SK-N-SH (cell line): ENCODE measurements around the gene IL17REL. TPM values are rescaled to one million over a fixed set of nuclear protein-coding genes. Genes with fewer than 3 reads are reported as not detected.
A peak's percentile ranks its signal among the peaks of the same experiment; 100 is the strongest.

Experiments
- CTCF ChIA-PET: fragments of 300-600, 350-600 bp; formaldehyde crosslinking; extraction: SDS; loops from one replicate; lab custom pipeline; 2021; lab: Yijun Ruan, JAX
- POLR2A ChIA-PET: fragments of 350-600 bp; sonication (Branson Sonifier 250); formaldehyde crosslinking; extraction: SDS; loops from one replicate; lab custom pipeline; 2020; ENCODE audit warnings: antibody characterized with exemption, inconsistent platforms; lab: Yijun Ruan, JAX
- DNase-seq: peaks from one replicate; pipeline ENCODE4 v3.0.0; 2012
- H2AFZ ChIP-seq: fragments of 200-600 bp; sonication (generic); 2 replicates; pipeline ENCODE4 v1.8.1; 2016; ENCODE audit warnings: antibody characterized with exemption, mild to moderate bottlenecking, low read depth
- H3F3A ChIP-seq: fragments of 200-600 bp; sonication (generic); replicated peaks from 2 replicates; pipeline ENCODE3; 2016; ENCODE audit warnings: antibody characterized with exemption, mild to moderate bottlenecking; ENCODE audit not compliant: insufficient read depth
- H3K27ac ChIP-seq, 2 experiments: fragments of 200-500 bp in 1 of 2; fragments of 200-600 bp in 1 of 2; sonication (Bioruptor generic) in 1 of 2; sonication (generic), shearing (Covaris generic) in 1 of 2; 2 replicates each; pipeline versions ENCODE4 v1.5.1 to v1.6.1; 2014 to 2016; ENCODE audit warnings: low read depth in 2 of 2, inconsistent platforms in 1 of 2, low read length in 1 of 2, mild to moderate bottlenecking in 1 of 2, mixed read lengths in 1 of 2
- H3K27me3 ChIP-seq: fragments of 200-600 bp; sonication (generic), shearing (Covaris generic); 2 replicates; pipeline ENCODE4 v1.6.1; 2016; ENCODE audit warnings: mixed run types; ENCODE audit not compliant: insufficient read depth
- H3K36me3 ChIP-seq, 2 experiments: fragments of 200-500 bp in 1 of 2; fragments of 200-600 bp in 1 of 2; sonication (Bioruptor generic) in 1 of 2; sonication (generic) in 1 of 2; replicated peaks in 1 of 2; 2 replicates each; pipeline versions ENCODE3 to v1.5.1; 2014 to 2016; ENCODE audit warnings: low read length in 1 of 2, mild to moderate bottlenecking in 1 of 2; ENCODE audit not compliant: insufficient read depth in 2 of 2, control insufficient read depth in 1 of 2
- H3K4me1 ChIP-seq, 2 experiments: fragments of 200-500 bp in 1 of 2; fragments of 200-600 bp in 1 of 2; sonication (Bioruptor generic) in 1 of 2; sonication (generic), shearing (Covaris generic) in 1 of 2; 2 replicates each; pipeline versions ENCODE4 v1.5.1 to v1.6.1; 2014 to 2016; ENCODE audit warnings: low read depth in 1 of 2, low read length in 1 of 2, mixed run types in 1 of 2; ENCODE audit not compliant: insufficient read depth in 2 of 2, control insufficient read depth in 1 of 2
- H3K4me2 ChIP-seq: fragments of 200-600 bp; sonication (generic), shearing (Covaris generic); 2 replicates; pipeline ENCODE4 v1.6.1; 2017; ENCODE audit warnings: mixed run types
- H3K4me3 ChIP-seq, 2 experiments: fragments of 200-500 bp in 1 of 2; fragments of 200-600 bp in 1 of 2; sonication (Bioruptor generic) in 1 of 2; sonication (generic), shearing (Covaris generic) in 1 of 2; 2 replicates each; pipeline versions ENCODE4 v1.5.1 to v1.8.1; 2014 to 2016; ENCODE audit warnings: low read depth in 2 of 2, inconsistent platforms in 1 of 2, low read length in 1 of 2, mild to moderate bottlenecking in 1 of 2, mixed read lengths in 1 of 2, moderate library complexity in 1 of 2
- H3K79me2 ChIP-seq: fragments of 200-600 bp; sonication (generic); 2 replicates; pipeline ENCODE4 v1.8.1; 2017; ENCODE audit warnings: mild to moderate bottlenecking; ENCODE audit not compliant: insufficient read depth
- H3K9ac ChIP-seq: fragments of 200-600 bp; sonication (generic); 2 replicates; pipeline ENCODE4 v1.6.1; 2017; ENCODE audit warnings: mixed run types
- H3K9me2 ChIP-seq: fragments of 200-600 bp; sonication (generic); 2 replicates; pipeline ENCODE4 v1.6.1; 2017; ENCODE audit warnings: mixed run types
- H3K9me3 ChIP-seq: fragments of 200-600 bp; sonication (generic); 2 replicates; pipeline ENCODE4 v1.6.1; 2017; ENCODE audit warnings: mixed run types, mild to moderate bottlenecking, moderate library complexity
- H4K20me1 ChIP-seq: fragments of 200-600 bp; sonication (generic); 2 replicates; pipeline ENCODE4 v1.6.1; 2017; ENCODE audit warnings: mild to moderate bottlenecking, mixed run types; ENCODE audit not compliant: insufficient read depth
- CHD2 ChIP-seq: fragments of 150-350 bp; IDR thresholded peaks from 2 replicates; pipeline ENCODE4 v1.6.1; 2018; ENCODE audit warnings: low read length; ENCODE audit not compliant: partially characterized antibody
- ELF1 ChIP-seq: IDR thresholded peaks from 2 replicates; pipeline ENCODE4 v1.4.0; 2012
- EP300 ChIP-seq, 2 experiments: IDR thresholded peaks; 2 replicates each; pipeline versions ENCODE4 v1.4.0 to v1.6.1; 2012; ENCODE audit warnings: borderline replicate concordance in 1 of 2, low read depth in 1 of 2, low read length in 1 of 2
- FOSL2 ChIP-seq: IDR thresholded peaks from 2 replicates; pipeline ENCODE4 v1.4.0; 2012; ENCODE audit warnings: low read depth, mild to moderate bottlenecking, moderate library complexity, borderline replicate concordance
- FOXM1 ChIP-seq: IDR thresholded peaks from 2 replicates; pipeline ENCODE4 v1.4.0; 2012; ENCODE audit warnings: low read depth, mild to moderate bottlenecking
- GATA2 ChIP-seq: sonication (generic); formaldehyde crosslinking; IDR thresholded peaks from 2 replicates; pipeline ENCODE4 v1.5.0; 2020; ENCODE audit warnings: mild to moderate bottlenecking, missing genetic modification reagents
- IRF3 ChIP-seq: fragments of 150-350 bp; IDR thresholded peaks from 2 replicates; pipeline ENCODE4 v1.6.1; 2016; ENCODE audit warnings: mild to moderate bottlenecking, low read depth, low read length
- JUND ChIP-seq: IDR thresholded peaks from 2 replicates; pipeline ENCODE4 v1.4.0; 2012
- MAX ChIP-seq: IDR thresholded peaks from 2 replicates; pipeline ENCODE4 v1.4.0; 2012; ENCODE audit warnings: low read depth
- MEF2A ChIP-seq: IDR thresholded peaks from 2 replicates; pipeline ENCODE4 v1.4.0; 2012; ENCODE audit warnings: low read depth, borderline replicate concordance
- MXI1 ChIP-seq: IDR thresholded peaks from 2 replicates; pipeline ENCODE4 v1.6.1; 2012; ENCODE audit warnings: mild to moderate bottlenecking, low read depth, low read length, improper control_type of control experiment
- NRF1 ChIP-seq: IDR thresholded peaks from 2 replicates; pipeline ENCODE4 v1.6.1; 2012; ENCODE audit warnings: low read depth, mild to moderate bottlenecking, low read length
- RAD21 ChIP-seq: IDR thresholded peaks from 2 replicates; pipeline ENCODE4 v1.6.1; 2012; ENCODE audit warnings: mild to moderate bottlenecking, low read length
- REST ChIP-seq: IDR thresholded peaks from 2 replicates; pipeline ENCODE4 v1.6.1; 2012; ENCODE audit warnings: mild to moderate bottlenecking, low read depth, low read length, moderate library complexity
- RFX5 ChIP-seq: IDR thresholded peaks from 2 replicates; pipeline ENCODE4 v1.6.1; 2012; ENCODE audit warnings: mild to moderate bottlenecking, improper control_type of control experiment, low read length
- RXRA ChIP-seq: IDR thresholded peaks from 2 replicates; pipeline ENCODE4 v1.4.0; 2012; ENCODE audit warnings: low read depth, mild to moderate bottlenecking, borderline replicate concordance
- TAF1 ChIP-seq: IDR thresholded peaks from 2 replicates; pipeline ENCODE4 v1.6.1; 2012; ENCODE audit warnings: low read depth, mild to moderate bottlenecking, low read length, moderate library complexity, borderline replicate concordance
- USF2 ChIP-seq: fragments of 150-350 bp; IDR thresholded peaks from 2 replicates; pipeline ENCODE4 v1.6.1; 2017; ENCODE audit warnings: antibody characterized with exemption, low read length, low read depth, borderline replicate concordance
- YY1 ChIP-seq: IDR thresholded peaks from 2 replicates; pipeline ENCODE4 v1.4.0; 2012; ENCODE audit warnings: low read depth, mild to moderate bottlenecking
- WGBS: methylation state at CpG from one replicate; pipeline ENCODE4 v1.1.6; 2017; ENCODE audit warnings: low lambda C conversion rate; 5-methylcytosine and 5-hydroxymethylcytosine counted together
- polyA plus RNA-seq, 3 experiments: library from polyadenylated mRNA; depleted of rRNA; stranded (reverse); fragments of >200 nt; gene quantifications; 2 replicates each; pipeline ENCODE4 v1.2.3, GENCODE V29; 2012

Gene IL17REL
- polyA plus RNA-seq, 1 of the 3 experiments (the other 2 are of a cell fraction): not detected

- H3K79me2 ChIP-seq: no peaks in the 10 kb centered on the region
- H3K36me3 ChIP-seq: no peaks in the 10 kb centered on the region
- DNase-seq: peak; percentile 13
- no peaks in the 10 kb centered on the region for H3F3A ChIP-seq
- no peaks in the 10 kb centered on the region for H3K27me3 ChIP-seq
- TF ChIP-seq RAD21 (no peak), ELF1 (no peak), GATA2 (CRISPR knock-in tag) (no peak), TAF1 (no peak), MXI1 (no peak), YY1 (no peak), FOXM1 (no peak), RFX5 (no peak), NRF1 (no peak), CHD2 (no peak)
- H3K9me3 ChIP-seq: no peaks in the 10 kb centered on the region; the same call in 1 of the 2 replicates
- ChIA-PET POLR2A (no interaction called here), CTCF (interaction anchor here (3.4 kb wide), 1 partner anchor 106 kb away, joined by 13 read pairs; no protein-coding TSS in a partner anchor)
- H3K9ac ChIP-seq: no peak overlapping the region
- H4K20me1 ChIP-seq: no peaks in the 10 kb centered on the region
- H3K4me2 ChIP-seq: no peak overlapping the region
- no peak overlapping the region for H3K4me3 ChIP-seq
- H2AFZ ChIP-seq: no peak overlapping the region
- WGBS: 63% methylated on average over 18 of the region's 23 CpGs
- no peaks in the 10 kb centered on the region for H3K9me2 ChIP-seq
- H3K27ac ChIP-seq: no peak overlapping the region
- H3K4me1 ChIP-seq: no peaks in the 10 kb centered on the region
These were observed 23.6 kb upstream of the IL17REL start for GRCh38 chr22:50035976-50036724.

GRCh38 chr22:50035131-50035881 lies 22.7 kb upstream of the IL17REL start:
- POLR2A ChIA-PET: interaction anchor here (0.7 kb wide), 1 partner anchor 46 kb away, joined by 3 read pairs; no protein-coding TSS in a partner anchor
- Histone ChIP-seq H3K9ac (no peak overlapping the region), H3K36me3 (no peaks in the 10 kb centered on the region), H3K9me3 (no peaks in the 10 kb centered on the region; the same call in 1 of the 2 replicates), H3K9me2 (no peaks in the 10 kb centered on the region), H3F3A (no peaks in the 10 kb centered on the region), H2AFZ (no peak overlapping the region), H3K4me1 (no peaks in the 10 kb centered on the region), H3K27ac (no peak overlapping the region), H4K20me1 (no peaks in the 10 kb centered on the region), H3K4me3 (no peak overlapping the region), H3K79me2 (no peaks in the 10 kb centered on the region), H3K27me3 (no peaks in the 10 kb centered on the region; the same call in 1 of the 2 replicates), H3K4me2 (no peak overlapping the region)
- DNase-seq: peak; percentile 24
- WGBS: 42% methylated on average over 10 of the region's 24 CpGs
- CTCF ChIA-PET: interaction anchor here (0.8 to 3.4 kb wide), 2 partner anchors 33 to 105 kb away, joined by 3 to 13 read pairs; no protein-coding TSS in a partner anchor
- TF ChIP-seq FOSL2 (no peak), REST (no peak), IRF3 (no peak), RXRA (no peak), EP300 (IDR thresholded peaks at IDR 0.05; ENCODE audit: borderline replicate concordance in 1 of 2, low read depth in 1 of 2, low read length in 1 of 2) (no peak), MEF2A (no peak), MAX (no peak), RAD21 (no peak), JUND (no peak), USF2 (no peak), ELF1 (no peak)
